ENCODE results near the gene DHRS4. TPM values are rescaled to one million over a fixed set of nuclear protein-coding genes. Genes with fewer than 3 reads are reported as not detected.

The DHRS4 gene
- total and polyA plus RNA-seq, 9 donors: 16.6 to 38.8 (median 25.4) TPM

DNA sequence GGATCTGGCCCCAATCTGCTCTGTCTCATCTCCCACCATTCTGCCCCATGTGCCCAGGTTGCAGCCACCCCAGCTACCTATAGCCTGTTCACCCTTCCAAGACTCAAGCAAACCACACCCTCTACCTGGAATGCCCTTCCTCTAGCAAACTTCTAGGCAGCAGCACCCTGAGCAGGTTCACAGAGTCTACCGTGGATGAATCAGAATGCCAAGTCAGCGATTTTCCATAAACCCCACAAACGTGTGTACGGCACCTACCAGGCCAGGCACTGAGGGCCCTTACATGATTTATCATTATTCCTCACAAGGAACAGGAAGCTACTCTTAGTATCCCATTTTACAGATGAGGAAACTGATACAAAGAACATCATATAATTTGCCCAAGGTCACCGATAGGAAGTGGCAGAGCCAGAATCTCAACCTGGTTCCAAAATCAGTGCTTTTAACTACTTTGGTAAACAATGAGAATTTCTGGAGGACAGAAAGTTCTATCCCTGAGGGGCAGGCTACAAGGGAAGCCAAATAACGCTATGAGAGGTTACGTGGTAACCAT lies 28.0 kb upstream of the DHRS4 start:
- H3K27ac ChIP-seq: no peak overlapping the region
- WGBS, 3 donors: 93 to 94% (median 94%) methylated on average over 7 of the region's 7 CpGs
- H3K9me3 ChIP-seq: no peaks in the 10 kb centered on the region
- H3K4me3 ChIP-seq: no peak overlapping the region
- H3K4me1 ChIP-seq (ENCODE audit: insufficient read depth): peaks cover 7% of the 10 kb centered on the region
- intact Hi-C loops (cut with DNase I): loop anchor here in 1 of 4 donors (10.0 kb wide), 1 partner anchor 291 kb away; the partner anchor contains the start of gene DHRS2
- H3K36me3 ChIP-seq: no peaks in the 10 kb centered on the region
- TF ChIP-seq, protein P1, sequence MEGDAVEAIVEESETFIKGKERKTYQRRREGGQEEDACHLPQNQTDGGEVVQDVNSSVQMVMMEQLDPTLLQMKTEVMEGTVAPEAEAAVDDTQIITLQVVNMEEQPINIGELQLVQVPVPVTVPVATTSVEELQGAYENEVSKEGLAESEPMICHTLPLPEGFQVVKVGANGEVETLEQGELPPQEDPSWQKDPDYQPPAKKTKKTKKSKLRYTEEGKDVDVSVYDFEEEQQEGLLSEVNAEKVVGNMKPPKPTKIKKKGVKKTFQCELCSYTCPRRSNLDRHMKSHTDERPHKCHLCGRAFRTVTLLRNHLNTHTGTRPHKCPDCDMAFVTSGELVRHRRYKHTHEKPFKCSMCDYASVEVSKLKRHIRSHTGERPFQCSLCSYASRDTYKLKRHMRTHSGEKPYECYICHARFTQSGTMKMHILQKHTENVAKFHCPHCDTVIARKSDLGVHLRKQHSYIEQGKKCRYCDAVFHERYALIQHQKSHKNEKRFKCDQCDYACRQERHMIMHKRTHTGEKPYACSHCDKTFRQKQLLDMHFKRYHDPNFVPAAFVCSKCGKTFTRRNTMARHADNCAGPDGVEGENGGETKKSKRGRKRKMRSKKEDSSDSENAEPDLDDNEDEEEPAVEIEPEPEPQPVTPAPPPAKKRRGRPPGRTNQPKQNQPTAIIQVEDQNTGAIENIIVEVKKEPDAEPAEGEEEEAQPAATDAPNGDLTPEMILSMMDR (IDR thresholded peaks at IDR 0.05): no peak
- no peak for TF ChIP-seq EP300 (IDR thresholded peaks at IDR 0.05)
- H3K27me3 ChIP-seq: no peaks in the 10 kb centered on the region
- no peak for DNase-seq

DNA sequence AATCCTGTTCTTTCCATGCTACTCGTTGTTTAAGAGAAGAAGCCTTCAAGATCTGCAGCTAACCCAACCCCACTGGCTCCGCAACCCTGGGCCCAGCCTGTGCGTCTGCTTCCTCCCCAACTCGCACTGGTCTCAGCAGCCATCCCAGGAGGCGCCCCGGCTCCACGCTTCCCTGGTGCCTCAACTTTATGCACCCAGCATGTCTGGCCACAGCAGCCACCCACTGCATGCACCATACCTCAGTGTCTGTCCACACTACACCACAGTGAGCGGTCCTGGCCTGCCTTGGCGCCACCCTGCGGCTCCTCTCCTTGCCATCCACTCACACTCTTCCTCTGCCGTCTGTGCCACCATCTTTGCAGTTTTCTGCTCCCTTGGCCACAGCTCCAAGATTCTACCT lies 27.0 kb upstream of the DHRS4 start:
- DNase-seq: no peak
- intact Hi-C loops (cut with DNase I): loop anchor here in 1 of 4 donors (10.0 kb wide), 1 partner anchor 292 kb away; the partner anchor contains the start of gene DHRS2
- WGBS, 3 donors: 92 to 98% (median 96%) methylated on average over 11 of the region's 11 CpGs
- H3K36me3 ChIP-seq: no peaks in the 10 kb centered on the region
- H3K27me3 ChIP-seq: no peaks in the 10 kb centered on the region
- no peaks in the 10 kb centered on the region for H3K9me3 ChIP-seq
- H3K27ac ChIP-seq: no peak overlapping the region
- no peak overlapping the region for H3K4me3 ChIP-seq
- peaks cover 8% of the 10 kb centered on the region for H3K4me1 ChIP-seq (ENCODE audit: insufficient read depth)
- no peak for TF ChIP-seq POLR2A (IDR thresholded peaks at IDR 0.05)
- TF ChIP-seq, protein P1 (IDR thresholded peaks at IDR 0.05): no peak
- TF ChIP-seq EP300 (IDR thresholded peaks at IDR 0.05): no peak

DNA sequence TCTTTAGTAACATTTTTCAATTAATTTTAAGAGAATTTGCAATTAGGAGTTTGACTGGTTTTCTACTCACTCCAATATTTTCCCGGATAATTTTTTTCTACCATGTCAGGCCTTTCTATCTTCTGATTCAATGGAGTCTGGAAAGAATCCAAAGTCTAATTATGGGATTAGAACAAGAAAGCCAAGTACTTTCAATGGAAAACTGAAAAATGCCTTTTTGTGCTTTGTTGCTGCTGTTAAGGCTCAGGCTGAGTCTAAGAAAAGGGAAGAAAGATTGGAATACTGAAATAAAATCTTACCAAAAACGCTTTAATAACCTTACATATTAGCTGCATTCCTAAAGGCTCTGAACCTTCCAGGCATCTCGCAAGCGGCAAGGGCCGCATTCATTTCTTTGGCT lies 24.4 kb upstream of the DHRS4 start:
- Histone ChIP-seq H3K27me3 (no peaks in the 10 kb centered on the region), H3K4me3 (no peak overlapping the region), H3K36me3 (no peaks in the 10 kb centered on the region), H3K27ac (no peak overlapping the region), H3K4me1 (ENCODE audit: insufficient read depth) (peaks cover 14% of the 10 kb centered on the region), H3K9me3 (no peaks in the 10 kb centered on the region)
- no peak for DNase-seq
- WGBS, 3 donors: 25 to 55% (median 33%) methylated on average over 5 of the region's 5 CpGs
- TF ChIP-seq POLR2A (IDR thresholded peaks at IDR 0.05): no peak
- no peak for TF ChIP-seq EP300 (IDR thresholded peaks at IDR 0.05)
- TF ChIP-seq, protein P1 (IDR thresholded peaks at IDR 0.05): no peak
- intact Hi-C loops (cut with DNase I): loop anchor here in 1 of 4 donors (10.0 kb wide), 1 partner anchor 294 kb away; the partner anchor contains the start of gene DHRS2

DNA sequence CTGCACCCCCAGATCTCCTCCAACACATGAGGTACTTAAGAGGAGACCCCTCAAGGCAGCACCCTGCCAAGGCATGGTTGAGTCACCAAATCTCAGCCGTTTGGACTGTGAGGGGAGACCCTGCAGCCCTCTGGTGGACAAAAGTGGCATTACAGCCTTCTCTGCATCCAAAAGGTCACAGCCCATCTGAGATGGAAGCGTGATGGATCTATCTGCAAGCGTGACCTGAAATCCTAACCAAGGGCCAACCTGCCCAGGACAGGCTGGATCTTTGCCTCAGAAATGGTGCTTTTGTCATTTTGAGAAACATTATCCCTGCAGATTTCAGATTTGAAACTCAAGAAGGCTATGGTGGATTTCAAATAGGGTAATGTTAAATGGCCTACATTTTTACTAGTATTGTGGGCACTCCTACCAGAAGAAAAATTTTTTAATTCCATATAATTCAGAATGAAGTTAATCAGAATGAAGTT lies 23.7 kb upstream of the DHRS4 start:
- intact Hi-C loops (cut with DNase I): loop anchor here in 2 of 4 donors (2.0 to 10.0 kb wide), 2 partner anchors 295 to 299 kb away; partner anchors contain the start of gene DHRS2 (in 1 of the 2)
- no peak overlapping the region for H3K4me3 ChIP-seq
- 8 to 9% (median 8%) methylated on average over 3 of the region's 3 CpGs for WGBS, 3 donors
- H3K4me1 ChIP-seq (ENCODE audit: insufficient read depth): peaks cover 12% of the 10 kb centered on the region
- TF ChIP-seq POLR2A (IDR thresholded peaks at IDR 0.05): no peak
- TF ChIP-seq, protein P1 (IDR thresholded peaks at IDR 0.05): peak; percentile 47 to 76 (median 56)
- no peak overlapping the region for H3K27ac ChIP-seq
- no peaks in the 10 kb centered on the region for H3K27me3 ChIP-seq
- no peaks in the 10 kb centered on the region for H3K36me3 ChIP-seq
- no peaks in the 10 kb centered on the region for H3K9me3 ChIP-seq
- DNase-seq: peak; percentile 74 to 87 (median 81)
